ENCODE measurements around the gene JPH3.

JPH3 gene

GRCh38 chr16:87602001-87602775 lies at the start of gene JPH3:
Gene JPH3 (plus strand): TSS chr16:87602508. CDS start chr16:87603147, 639 bp downstream.
- DNase-seq (ENCODE audit: low read depth): no peak

- no peak for DNase-seq (ENCODE audit: low read depth)
These were observed 49.3 kb upstream of the JPH3 start for GRCh38 chr16:87552772-87553573.

- DNase-seq (ENCODE audit: low read depth): no peak
These were observed 47.4 kb upstream of the JPH3 start for GRCh38 chr16:87554754-87555427.

- no peak for DNase-seq (ENCODE audit: low read depth)
These were observed 46.7 kb upstream of the JPH3 start for GRCh38 chr16:87555647-87556046.

GRCh38 chr16:87556941-87557459 lies 45.3 kb upstream of the JPH3 start:
- no peak for DNase-seq (ENCODE audit: low read depth)

GRCh38 chr16:87558682-87559081 lies 43.6 kb upstream of the JPH3 start:
- no peak for DNase-seq (ENCODE audit: low read depth)

- DNase-seq (ENCODE audit: low read depth): no peak
These were observed 42.4 kb upstream of the JPH3 start for GRCh38 chr16:87559945-87560344.

- no peak for DNase-seq (ENCODE audit: low read depth)
These were observed 41.7 kb upstream of the JPH3 start for GRCh38 chr16:87560428-87561199.

- no peak for DNase-seq (ENCODE audit: low read depth)
These were observed 40.9 kb upstream of the JPH3 start for GRCh38 chr16:87561200-87562105.

GRCh38 chr16:87562201-87562600 lies 40.1 kb upstream of the JPH3 start:
- DNase-seq (ENCODE audit: low read depth): no peak

- no peak for DNase-seq (ENCODE audit: low read depth)
These were observed 39.3 kb upstream of the JPH3 start for GRCh38 chr16:87563022-87563421.

- no peak for DNase-seq (ENCODE audit: low read depth)
These were observed 38.4 kb upstream of the JPH3 start for GRCh38 chr16:87563714-87564523.

GRCh38 chr16:87564524-87564778 lies 37.9 kb upstream of the JPH3 start:
- no peak for DNase-seq (ENCODE audit: low read depth)

- no peak for DNase-seq (ENCODE audit: low read depth)
These were observed 32.4 kb upstream of the JPH3 start for GRCh38 chr16:87569601-87570571.

- DNase-seq (ENCODE audit: low read depth): no peak
These were observed 31.8 kb upstream of the JPH3 start for GRCh38 chr16:87570572-87570937.

GRCh38 chr16:87570938-87571867 lies 31.1 kb upstream of the JPH3 start:
- DNase-seq (ENCODE audit: low read depth): no peak

- DNase-seq (ENCODE audit: low read depth): no peak
These were observed 30.5 kb upstream of the JPH3 start for GRCh38 chr16:87571868-87572244.

GRCh38 chr16:87572959-87573358 lies 29.3 kb upstream of the JPH3 start:
- no peak for DNase-seq (ENCODE audit: low read depth)
